ENCODE measurements around the gene ERICH6. TPM values are rescaled to one million over a fixed set of nuclear protein-coding genes. Genes with fewer than 3 reads are reported as not detected.

Gene ERICH6
- not detected in 2 replicates for total RNA-seq (2014; rRNA removed; shearing (Covaris generic))

DNA sequence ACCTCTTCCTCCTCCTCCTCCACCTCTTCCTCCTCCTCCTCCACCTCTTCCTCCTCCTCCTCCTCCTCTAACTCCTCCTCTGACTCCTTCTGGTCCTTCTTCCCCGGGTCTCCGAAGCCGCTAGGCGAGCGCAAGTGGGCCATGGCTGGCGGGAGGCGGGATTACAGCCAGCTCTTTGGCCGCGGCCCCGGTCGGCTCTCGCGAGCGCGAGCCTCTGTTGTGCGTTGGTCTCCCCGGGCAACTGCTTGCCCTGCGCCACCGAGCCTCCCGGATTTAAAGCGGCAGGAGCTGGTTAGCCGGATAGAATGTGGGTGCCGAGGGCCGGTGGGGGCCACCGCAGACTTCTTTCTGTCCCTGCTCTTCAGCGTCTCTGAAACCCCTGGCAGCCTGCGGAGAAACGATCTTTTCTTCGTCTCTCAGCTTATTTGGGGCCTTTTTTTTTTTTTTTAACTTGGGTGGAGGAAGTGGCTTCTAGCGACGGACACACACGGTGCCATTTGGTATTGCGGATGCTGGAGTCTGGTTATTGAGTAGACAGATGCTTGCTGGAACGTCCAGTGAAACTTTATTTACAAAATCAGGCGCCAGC is at the start of gene ERICH6:
Gene ERICH6 (minus strand): TSS at position 165 of the 589 bp plus-strand sequence. CDS start 22 bp downstream, at position 143.
- peak; percentile 91 for DNase-seq (ENCODE audit: low read depth)

- no peak for DNase-seq (ENCODE audit: low read depth)
These were observed 48.1 kb upstream of the ERICH6 start for GRCh38 chr3:150751781-150752263.

DNA sequence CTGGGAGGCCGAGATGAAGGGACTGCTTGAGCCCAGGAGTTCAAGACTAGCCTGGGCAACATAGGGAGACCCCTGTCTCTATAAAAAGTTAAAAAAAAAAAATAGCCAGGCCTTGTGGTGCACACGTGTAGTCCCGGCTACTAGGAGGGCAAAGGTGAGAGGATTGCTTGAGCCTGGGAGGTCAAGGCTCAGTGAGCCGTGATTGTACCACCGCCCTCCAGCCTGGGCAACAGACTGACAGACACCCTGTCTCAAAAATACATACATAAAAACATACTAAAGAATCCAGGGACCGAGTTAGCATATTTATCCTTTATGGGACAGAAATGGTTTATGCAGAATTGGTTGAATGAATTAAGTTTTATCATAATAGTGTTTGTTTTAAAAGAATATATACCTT is 45.5 kb upstream of the ERICH6 start:
- no peak for DNase-seq (ENCODE audit: low read depth)

GRCh38 chr3:150748684-150749047 is 44.9 kb upstream of the ERICH6 start:
- DNase-seq (ENCODE audit: low read depth): no peak

- no peak for DNase-seq (ENCODE audit: low read depth)
These were observed 44.4 kb upstream of the ERICH6 start for GRCh38 chr3:150747886-150748683.

GRCh38 chr3:150746791-150747590 is 43.3 kb upstream of the ERICH6 start:
- no peak for DNase-seq (ENCODE audit: low read depth)

- no peak for DNase-seq (ENCODE audit: low read depth)
These were observed 42.1 kb upstream of the ERICH6 start for GRCh38 chr3:150745832-150746231.

GRCh38 chr3:150744919-150745211 is 41.1 kb upstream of the ERICH6 start:
- no peak for DNase-seq (ENCODE audit: low read depth)

DNA sequence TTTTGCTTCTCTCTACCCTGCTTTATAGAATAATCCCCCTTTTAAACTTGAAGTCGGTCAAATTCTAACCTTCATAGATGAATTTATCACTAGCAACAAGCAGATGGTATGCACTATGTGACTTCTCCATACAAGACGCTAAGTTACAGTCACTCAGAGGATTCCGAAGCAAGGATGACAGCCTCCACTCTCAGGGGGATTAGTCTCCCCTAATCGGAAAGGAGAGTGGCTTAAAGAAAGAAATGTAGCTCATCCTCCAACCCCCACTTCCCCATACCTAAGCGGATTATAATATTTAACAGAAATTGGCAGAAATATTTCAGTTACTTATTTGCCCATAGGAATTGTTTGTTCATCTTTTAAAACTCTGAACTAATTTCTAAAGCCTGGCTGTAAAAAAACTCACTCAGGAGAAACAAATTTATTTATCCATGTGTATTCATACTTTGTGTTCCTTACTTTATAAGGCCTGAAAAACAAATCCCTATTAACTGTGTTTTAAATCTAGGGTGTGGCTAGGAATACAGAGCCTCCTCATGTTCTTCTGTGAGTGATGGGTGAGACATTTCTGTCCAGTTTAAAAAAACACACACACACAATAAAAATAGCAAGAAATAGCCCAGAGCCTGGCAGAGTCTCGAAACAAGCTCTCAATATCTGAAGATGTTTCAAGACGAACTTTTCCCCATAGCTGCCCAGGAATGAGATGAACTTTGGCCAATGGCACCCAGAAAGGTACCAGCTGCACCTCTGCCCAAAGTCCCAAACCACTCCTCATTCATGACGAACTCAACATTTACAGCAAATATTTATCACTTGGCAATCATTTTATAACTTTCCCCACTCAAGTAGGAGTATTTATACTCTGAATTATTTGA is 40.6 kb upstream of the ERICH6 start:
- DNase-seq (ENCODE audit: low read depth): no peak

DNA sequence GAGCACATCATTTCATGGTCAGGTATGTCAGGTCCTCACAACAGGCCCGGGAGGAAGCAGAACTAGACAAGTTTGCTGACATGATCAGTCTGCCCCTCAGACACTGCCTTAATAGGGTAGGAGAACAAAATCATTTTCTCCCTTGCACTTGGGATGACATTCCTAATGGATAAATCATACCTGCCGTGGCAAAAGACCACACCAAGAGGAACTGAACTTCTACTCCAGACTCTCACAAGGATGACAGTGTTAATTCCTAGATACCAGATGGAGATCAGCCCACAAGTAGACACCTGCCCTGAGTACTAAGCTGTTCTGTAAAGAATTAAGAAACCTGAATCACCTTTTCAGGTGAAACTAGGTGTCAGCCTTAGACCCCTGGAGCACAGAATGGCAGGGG is 39.8 kb upstream of the ERICH6 start:
- peak; percentile 43 for DNase-seq (ENCODE audit: low read depth)

GRCh38 chr3:150742679-150743078 is 39.0 kb upstream of the ERICH6 start:
- DNase-seq (ENCODE audit: low read depth): no peak

DNA sequence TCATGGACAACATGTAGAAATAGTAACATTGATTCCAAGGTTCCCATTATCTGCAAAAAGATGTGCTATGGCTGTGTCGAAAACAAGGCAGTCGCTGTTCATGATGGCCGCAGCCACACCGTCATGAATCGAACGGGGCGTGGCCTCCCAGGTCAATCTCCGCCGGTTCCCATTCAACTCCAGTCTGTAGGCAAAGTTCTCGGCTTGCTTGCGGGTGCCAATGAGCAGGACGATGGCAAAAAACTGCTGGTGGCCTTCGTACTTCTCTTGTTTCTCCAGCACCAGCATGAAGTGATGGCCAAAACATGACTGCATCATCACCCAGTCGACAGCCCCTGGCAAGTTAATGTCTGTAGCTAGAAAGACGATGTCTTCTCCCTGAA is 38.4 kb upstream of the ERICH6 start:
- no peak for DNase-seq (ENCODE audit: low read depth)

- DNase-seq (ENCODE audit: low read depth): no peak
These were observed 37.9 kb upstream of the ERICH6 start for GRCh38 chr3:150741497-150742140.

DNA sequence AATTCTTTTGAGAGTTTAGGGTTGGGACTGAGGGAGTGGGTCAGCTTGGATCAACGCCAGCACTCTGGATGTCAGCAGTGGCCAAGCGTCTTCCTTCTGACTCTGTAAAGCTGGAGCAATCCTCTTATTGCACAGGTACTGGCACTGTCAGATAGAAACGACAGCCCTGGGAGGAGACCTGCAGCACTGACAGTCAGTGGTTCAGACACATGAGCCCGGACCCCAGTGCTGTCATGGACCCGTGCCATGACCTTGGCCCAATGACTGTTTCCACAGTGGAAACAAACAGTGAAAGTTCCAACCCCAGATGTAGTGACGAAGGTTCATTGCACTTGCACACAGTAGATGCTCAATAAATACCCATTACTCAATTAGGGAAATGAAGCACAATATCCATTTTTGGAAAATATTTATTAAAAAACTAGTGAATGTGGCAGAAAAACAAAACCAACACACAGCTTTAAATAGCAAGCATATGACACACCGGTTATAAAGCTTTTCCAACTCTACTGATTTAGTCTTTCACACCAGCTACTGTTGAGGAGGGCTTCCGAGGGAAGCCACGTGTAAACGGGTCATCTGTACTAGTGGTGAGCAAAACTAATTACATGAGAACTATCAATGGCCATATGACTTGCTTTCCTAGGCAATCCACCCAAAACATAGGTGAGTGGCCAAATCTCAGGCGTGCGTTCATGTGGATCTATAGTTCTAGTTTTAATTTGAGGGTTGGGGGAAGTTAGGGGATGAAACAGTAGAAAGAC is 37.2 kb upstream of the ERICH6 start:
- DNase-seq (ENCODE audit: low read depth): no peak

- no peak for DNase-seq (ENCODE audit: low read depth)
These were observed 36.3 kb upstream of the ERICH6 start for GRCh38 chr3:150739877-150740645.

- no peak for DNase-seq (ENCODE audit: low read depth)
These were observed 35.6 kb upstream of the ERICH6 start for GRCh38 chr3:150739200-150739863.

DNA sequence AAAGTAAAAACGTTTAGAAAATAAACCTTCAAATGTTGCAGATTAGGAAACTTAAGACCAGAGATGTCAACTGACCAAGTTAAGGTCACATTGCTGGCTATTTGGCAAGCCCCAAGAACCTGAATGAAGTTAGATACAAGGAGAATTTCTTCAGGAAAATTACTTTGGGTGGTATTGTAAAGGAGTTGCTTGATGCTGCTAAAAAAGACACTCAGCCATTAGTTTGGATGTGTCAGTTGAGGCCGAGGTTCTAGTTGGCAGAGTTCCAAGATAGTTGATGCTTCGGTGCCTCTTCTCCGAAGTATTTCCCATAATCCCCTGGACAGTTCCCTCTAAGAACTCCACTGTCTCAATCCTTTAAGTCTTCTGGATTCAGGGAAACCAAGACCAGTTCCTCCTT is 35.0 kb upstream of the ERICH6 start:
- peak; percentile 45 for DNase-seq (ENCODE audit: low read depth)

DNA sequence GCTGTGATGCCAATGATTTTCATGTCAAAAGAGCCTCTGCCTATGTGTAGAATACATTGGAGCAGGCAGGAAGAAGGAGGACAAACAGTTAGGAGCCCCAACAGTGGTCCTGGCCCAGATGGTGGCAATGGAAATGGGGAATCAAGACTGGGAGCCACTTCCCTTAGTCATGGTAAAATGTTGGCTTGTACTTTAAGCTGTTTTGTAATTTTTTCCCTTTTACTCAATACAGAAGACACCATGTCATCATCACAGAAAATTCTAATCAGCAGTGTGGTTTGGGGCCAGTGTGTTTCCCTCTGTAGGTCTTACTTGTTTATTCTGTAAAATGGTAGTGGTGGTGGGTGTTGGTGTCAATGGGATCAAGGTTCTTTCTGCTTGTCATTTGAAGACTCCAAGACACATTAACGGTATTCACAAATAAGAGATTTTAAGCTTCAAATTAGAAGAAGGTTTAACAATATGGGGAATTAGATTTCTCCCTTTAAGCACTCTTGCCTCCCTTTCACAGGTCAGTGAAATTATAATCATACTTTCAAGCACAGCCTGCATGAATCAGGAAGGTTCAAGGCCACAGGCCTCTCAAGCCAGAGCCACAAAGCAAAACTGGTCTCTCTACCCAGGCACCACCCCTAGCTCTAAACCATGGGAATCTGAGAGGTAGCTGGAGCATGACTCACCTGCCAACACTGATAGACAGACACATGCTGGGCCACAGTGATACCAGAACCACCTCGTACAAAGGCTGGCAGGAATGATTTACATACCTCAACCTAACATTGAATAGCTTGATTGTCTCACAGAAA is 34.4 kb upstream of the ERICH6 start:
- DNase-seq (ENCODE audit: low read depth): peak; percentile 55
